Measurements from ENCODE around the gene DDTL. TPM values are rescaled to one million over a fixed set of nuclear protein-coding genes. Genes with fewer than 3 reads are reported as not detected.

The DDTL gene
- total and polyA plus RNA-seq, 2 donors (not counting 3 experiments of a cell fraction or from before 2014, with no cell fraction given) = 0.57 to 2.7 TPM

DNA sequence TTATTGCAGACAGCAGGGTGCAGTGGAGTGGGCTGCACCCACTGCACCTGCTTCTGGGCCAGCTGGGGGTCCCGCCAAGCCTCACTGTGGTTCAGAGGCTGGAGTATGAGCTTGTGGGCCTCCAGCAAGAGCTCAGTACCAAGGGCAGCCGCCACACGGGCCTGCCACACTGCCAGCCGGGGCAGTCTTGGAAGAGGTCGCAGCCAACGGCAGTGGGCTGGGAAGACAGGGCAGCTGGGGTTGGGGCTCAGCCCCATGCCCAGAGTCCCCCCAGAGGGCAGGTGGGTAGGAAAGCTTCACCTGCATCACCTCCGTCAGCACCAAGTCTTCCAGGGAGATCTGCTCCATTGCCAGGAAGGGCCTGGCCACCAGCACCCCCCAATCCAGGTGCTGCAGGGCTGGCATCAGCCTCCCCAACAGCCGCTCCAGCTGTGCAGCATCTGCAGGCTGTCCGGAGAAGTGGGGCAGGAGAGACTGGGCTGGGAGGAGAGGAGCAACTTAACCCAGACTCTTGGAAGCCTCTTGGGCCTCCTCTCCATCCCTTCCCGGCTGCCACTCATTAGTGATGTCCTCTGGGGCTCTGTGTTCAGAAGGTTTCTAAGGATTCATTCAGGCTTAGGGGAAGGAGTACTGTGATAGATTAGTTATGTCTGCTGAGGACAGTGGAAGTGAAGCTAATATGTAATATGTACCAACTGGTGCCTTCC, 39.7 kb downstream of the DDTL start:
- Histone ChIP-seq H3K9ac (replicated peaks; ENCODE audit: extremely low read depth, insufficient read depth, low read length) (no peak overlapping the region), H3K27me3 (ENCODE audit: control insufficient read depth in 2 of 2, insufficient read depth in 2 of 2, low read length in 2 of 2) (no peaks in the 10 kb centered on the region), H4K20me1 (replicated peaks; ENCODE audit: control insufficient read depth, extremely low read depth, insufficient read depth, low read length) (no peaks in the 10 kb centered on the region), H3K9me1 (replicated peaks; ENCODE audit: control insufficient read depth, extremely low read depth, insufficient read depth, low read length) (no peaks in the 10 kb centered on the region), H2AFZ (ENCODE audit: low read depth, low read length) (no peak overlapping the region), H3K4me1 (ENCODE audit: control insufficient read depth, extremely low read depth, insufficient read depth, low read length) (no peaks in the 10 kb centered on the region), H3K9me3 (replicated peaks; ENCODE audit: control insufficient read depth, insufficient read depth, low read length) (no peaks in the 10 kb centered on the region), H3K27ac (ENCODE audit: insufficient read depth, low read depth, low read length) (no peak overlapping the region), H3K79me2 (ENCODE audit: control insufficient read depth, insufficient read depth, low read length) (peaks cover under 1% of the 10 kb centered on the region), H3K36me3 (ENCODE audit: control insufficient read depth in 2 of 2, extremely low read depth in 1 of 2, insufficient read depth in 2 of 2, low read length in 2 of 2) (no peaks in the 10 kb centered on the region), H3K4me3 (replicated peaks in 1 of 3; ENCODE audit: insufficient read depth in 1 of 3, low read depth in 1 of 3, low read length in 3 of 3) (no peak overlapping the region), H3K4me2 (ENCODE audit: insufficient read depth, low read length) (no peak overlapping the region)
- no TSS peak for BruUV-seq (replicated peaks)
- FAIRE-seq = no peak
- dilution Hi-C loops (cut with MboI; ENCODE audit: extremely low pct_ligation_motif_present, low sequenced_read_pairs) (no loop called here), intact Hi-C loops (cut with micrococcal nuclease) (no loop called here)
- CTCF ChIA-PET = interaction anchor here (1.3 kb wide), 1 partner anchor 24 kb away, joined by 3 read pairs; no protein-coding TSS in a partner anchor
- no peak for DNase-seq (ENCODE audit: low read depth, low spot score)
- POLR2A ChIA-PET = no interaction called here
- no peak for TF ChIP-seq POLR2A (IDR thresholded peaks at IDR 0.05; ENCODE audit: low read depth, low read length)
- no peak for TF ChIP-seq EZH2 (IDR thresholded peaks at IDR 0.05; ENCODE audit: borderline replicate concordance, low read depth, low read length, severe bottlenecking)
- no peak for TF ChIP-seq MYC (IDR thresholded peaks at IDR 0.05; ENCODE audit: low read depth, low read length)
- TF ChIP-seq POLR2AphosphoS5 (IDR thresholded peaks at IDR 0.05; ENCODE audit: insufficient read depth, low read depth, low read length) = no peak
- TF ChIP-seq, protein P1, sequence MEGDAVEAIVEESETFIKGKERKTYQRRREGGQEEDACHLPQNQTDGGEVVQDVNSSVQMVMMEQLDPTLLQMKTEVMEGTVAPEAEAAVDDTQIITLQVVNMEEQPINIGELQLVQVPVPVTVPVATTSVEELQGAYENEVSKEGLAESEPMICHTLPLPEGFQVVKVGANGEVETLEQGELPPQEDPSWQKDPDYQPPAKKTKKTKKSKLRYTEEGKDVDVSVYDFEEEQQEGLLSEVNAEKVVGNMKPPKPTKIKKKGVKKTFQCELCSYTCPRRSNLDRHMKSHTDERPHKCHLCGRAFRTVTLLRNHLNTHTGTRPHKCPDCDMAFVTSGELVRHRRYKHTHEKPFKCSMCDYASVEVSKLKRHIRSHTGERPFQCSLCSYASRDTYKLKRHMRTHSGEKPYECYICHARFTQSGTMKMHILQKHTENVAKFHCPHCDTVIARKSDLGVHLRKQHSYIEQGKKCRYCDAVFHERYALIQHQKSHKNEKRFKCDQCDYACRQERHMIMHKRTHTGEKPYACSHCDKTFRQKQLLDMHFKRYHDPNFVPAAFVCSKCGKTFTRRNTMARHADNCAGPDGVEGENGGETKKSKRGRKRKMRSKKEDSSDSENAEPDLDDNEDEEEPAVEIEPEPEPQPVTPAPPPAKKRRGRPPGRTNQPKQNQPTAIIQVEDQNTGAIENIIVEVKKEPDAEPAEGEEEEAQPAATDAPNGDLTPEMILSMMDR (IDR thresholded peaks at IDR 0.05; ENCODE audit: extremely low read depth in 1 of 2, insufficient read depth in 1 of 2, low read depth in 1 of 2, low read length in 2 of 2) = no peak
- no peak for TF ChIP-seq JUN (IDR thresholded peaks at IDR 0.05; ENCODE audit: borderline replicate concordance, insufficient read depth, insufficient read length, low read depth)
- TF ChIP-seq GATA2 (IDR thresholded peaks at IDR 0.05; ENCODE audit: insufficient read depth, insufficient read length, low read depth, low read length) = no peak
- TF ChIP-seq FOS (IDR thresholded peaks at IDR 0.05; ENCODE audit: borderline replicate concordance, insufficient read depth, low read length) = no peak
- TF ChIP-seq, protein P2, sequence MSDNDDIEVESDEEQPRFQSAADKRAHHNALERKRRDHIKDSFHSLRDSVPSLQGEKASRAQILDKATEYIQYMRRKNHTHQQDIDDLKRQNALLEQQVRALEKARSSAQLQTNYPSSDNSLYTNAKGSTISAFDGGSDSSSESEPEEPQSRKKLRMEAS (IDR thresholded peaks at IDR 0.05; ENCODE audit: insufficient read depth, insufficient read length) = no peak
